GM18526 (cell line): ENCODE data around the gene TTYH3.

Experiments used
- POLR2A ChIP-seq: IDR thresholded peaks from 3 replicates; pipeline ENCODE4 v1.6.1; 2011; ENCODE audit not compliant: insufficient read length; ENCODE audit errors: extremely low read depth

TTYH3 gene

DNA sequence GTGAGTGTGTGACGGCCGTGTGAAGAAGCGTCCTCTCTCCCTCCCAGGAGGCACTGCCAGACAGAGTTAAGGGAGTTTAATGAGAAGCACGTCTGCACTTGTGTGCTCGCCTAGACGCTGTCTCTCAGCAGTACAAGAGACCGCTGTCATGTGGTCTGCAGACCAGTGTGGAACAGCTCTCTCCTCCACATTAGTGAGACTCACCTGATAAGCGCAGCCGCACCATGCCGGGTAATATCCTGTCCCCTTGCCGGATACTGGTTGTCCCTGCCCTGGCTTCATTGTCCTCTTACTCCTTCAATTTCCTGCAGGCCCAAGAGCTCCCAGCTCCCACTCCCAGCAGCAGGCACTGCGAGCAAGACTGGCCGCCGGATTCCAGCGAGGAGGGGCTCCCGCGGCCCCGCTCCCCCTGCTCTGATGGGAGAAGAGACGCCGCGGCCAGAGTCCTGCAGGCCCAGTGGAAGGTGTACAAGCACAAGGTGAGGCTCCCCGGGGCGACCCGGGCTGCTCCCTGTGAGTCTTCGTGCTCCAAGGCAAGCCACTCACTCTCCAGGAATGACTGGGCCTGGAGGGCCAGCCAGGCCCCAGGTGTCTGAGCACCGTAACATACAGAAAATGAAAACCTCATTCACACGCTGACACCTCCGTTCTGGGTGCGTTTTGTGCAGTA is 33.5 kb upstream of the TTYH3 start:
- no peak for TF ChIP-seq POLR2A

DNA sequence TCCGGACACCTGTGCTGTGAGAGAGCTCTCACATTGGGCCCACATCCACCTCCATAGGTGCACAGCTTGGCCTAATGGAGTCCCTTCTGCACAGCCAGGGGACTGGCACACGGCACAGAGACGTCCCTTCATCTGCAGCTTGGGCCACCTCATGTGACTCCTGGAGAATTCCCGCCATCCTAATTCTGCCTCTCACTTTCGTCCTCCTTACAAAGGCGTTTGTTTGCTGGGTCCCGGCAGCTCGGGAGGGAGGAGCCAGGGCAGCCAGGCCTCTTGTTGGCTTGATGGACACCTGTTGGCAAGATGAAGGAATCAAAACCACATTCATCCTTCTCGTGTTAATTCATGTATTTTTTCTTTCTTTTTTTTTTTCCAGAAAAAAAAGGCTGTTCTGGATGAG is 30.7 kb upstream of the TTYH3 start:
- no peak for TF ChIP-seq POLR2A

DNA sequence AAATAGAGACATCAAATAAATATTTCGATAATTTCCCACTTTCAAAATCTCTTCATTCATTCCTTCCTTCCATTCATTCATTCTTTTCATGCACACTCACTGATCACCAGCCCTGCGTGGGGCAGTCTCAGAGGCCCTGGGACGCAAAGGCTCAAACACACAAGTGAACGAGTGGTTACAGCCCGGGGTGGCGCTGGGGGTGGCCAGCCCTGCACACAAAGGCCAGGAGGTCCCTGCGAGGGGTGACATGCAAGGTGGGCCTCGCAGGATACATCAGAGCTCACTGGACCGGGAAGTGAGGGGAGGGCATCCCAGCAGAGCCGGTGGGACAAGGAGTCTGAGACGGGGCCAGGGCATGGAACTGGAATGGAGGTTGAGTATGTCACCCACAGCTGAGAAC is 29.9 kb upstream of the TTYH3 start:
- no peak for TF ChIP-seq POLR2A

DNA sequence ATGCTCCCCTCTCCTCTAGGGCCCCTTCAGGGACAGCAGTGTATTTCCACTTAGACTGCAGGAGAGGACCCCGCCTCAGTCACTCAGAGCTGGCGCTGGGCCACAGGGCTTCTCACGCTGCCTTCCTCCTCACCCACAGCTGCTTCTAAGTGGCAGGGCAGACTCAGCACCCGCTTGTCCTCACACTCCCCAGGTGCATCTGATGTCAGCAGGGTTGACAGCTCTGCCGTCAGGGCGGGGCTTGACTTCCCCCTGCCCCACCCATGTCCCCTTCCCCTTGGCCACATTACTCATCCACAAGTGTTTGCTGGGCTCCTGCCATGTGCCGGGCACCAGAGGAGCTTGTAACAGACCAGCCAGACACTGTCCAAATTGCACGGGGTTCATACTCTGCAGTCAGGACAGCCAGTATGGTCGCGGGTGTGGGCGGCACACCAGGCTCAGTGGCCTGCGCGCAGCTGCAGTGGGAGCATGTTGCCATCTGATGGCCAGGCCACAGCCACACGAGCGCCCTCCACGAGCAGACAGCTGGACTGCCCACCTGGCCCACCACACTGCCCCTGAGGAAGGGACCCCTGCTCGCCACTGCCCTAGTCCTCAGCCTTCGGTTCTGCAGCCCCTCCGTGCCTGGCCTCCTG is 29.3 kb upstream of the TTYH3 start:
- TF ChIP-seq POLR2A, result no peak

DNA sequence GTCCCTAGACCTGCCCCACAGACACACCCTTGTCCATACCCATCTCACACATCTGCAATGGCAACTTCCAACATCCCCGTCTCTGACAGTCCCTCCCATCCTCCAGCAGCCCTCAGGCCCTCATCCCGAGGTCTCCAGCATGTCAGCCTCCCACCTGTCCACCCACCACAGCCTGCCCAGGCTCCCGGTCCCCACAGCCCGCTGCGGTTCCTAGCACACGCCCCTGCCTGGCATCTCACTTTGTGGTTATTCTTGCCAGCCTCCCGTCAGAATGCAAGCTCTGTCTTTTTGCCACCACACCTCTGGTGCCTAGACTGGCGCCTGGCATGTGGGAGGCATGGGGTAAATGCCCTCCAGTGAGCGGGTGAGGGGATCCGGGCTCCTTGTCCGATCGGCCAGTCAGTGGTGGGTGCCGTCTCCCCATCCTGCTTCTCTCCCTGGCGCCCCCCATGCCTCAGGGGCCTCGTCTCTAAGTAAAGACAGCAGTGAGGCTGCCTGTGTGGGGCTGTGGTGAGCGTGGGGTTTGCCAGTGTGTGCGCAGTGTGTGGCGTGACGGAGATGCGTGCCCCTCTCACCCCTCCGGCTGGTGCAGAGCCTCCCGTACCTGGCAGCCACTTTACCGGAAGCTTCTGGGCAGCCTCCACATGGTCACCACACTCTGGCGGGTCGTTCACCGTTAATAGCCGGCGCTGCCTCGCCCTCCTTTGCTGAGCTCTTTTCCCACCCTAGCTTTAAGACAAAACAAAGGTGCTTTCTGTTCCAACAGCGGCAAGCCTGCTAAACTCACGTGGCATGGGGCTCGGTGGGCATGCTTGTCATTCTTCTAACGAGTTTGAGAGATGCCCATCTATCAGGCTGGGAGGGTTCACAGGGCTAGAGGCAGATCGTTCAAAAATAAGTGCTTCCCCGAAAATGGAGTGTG is 28.5 kb upstream of the TTYH3 start:
- no peak for TF ChIP-seq POLR2A

DNA sequence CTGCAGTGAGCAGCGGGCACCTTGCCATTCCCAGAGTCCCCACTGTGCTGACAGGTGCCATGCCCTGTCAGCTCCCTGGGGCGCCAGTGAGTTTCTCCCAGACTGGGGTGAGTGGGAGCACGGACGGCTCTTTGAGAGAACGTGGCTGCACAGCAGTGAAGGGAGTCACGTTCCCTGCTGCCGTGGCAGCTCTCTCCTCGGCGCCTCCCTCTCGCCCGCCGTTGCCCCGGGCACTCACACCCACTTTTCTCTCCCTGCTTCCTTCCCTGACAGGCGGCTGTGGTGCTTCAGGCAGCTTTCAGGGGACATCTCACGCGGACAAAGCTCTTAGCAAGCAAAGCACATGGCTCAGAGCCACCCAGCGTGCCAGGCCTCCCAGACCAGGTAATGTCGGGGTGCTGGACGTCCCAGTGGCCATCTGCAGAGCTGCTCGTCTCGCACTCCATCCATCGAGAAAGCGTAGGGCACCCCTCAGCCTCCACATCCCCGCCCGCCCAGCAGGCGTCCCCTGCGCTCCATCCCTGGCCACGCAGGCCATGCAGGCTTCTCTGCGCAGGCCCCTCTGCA is 27.1 kb upstream of the TTYH3 start:
- TF ChIP-seq POLR2A, result no peak

DNA sequence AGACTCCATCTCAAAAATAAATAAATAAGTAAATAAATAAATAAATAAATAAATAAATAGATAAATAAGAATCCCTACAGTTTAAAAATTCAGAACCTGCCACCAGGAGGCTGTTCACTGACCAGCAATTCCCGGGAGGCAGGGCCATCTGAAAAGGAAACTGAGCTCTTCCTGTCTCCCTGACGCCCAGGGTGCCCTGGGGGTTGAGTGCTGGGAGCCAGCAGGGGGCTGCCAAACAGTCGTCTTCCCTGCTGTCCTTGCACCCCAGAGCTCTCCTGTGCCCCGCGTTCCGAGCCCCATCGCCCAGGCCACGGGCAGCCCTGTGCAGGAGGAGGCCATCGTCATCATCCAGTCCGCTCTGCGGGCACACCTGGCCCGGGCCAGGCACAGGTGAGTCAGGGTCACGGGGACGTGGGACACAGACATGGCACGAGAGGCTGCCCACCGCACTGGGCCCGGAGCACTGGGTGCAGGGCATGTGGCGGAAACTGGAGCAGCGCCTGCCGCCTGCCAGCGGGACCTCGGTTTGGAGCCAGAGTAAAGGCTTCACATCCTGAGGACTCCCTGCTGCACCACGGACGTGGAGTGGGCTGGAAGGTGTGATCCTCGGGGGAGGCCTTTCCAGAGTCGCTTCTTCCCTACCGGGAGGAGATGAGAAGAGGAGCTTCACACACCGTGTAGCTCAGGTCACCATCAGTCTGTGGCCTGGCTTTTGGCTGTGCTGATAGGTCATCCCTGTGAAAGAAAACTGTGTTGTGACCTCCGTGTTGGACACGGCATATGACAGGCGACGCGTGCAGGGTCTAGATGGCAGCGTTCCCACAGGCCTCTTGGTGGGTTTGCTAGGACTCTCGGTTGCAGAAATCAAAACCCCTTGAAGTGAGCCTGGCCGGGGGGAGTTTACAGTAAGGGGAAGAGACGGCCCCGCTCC is 25.9 kb upstream of the TTYH3 start:
- TF ChIP-seq POLR2A, result no peak

DNA sequence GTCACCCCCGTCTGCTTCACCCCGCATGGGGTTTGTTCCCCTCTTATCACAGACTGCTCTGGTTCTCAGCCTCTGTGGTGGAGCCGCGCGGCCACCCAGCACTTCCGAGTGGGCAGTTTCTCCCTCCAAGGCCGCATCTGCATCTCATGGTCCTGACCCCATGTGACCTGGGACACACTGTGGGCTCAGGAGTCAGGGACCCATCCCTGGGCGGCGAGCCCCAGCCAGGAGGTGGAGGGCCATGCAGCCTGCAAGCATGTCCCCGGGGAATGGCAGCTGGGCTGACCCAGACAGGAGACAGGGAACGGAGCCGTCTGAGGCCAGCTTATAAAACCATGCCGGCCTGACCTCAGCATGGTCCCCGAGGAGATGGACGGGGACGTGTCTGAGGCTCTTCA is 25.2 kb upstream of the TTYH3 start:
- TF ChIP-seq POLR2A, result no peak

DNA sequence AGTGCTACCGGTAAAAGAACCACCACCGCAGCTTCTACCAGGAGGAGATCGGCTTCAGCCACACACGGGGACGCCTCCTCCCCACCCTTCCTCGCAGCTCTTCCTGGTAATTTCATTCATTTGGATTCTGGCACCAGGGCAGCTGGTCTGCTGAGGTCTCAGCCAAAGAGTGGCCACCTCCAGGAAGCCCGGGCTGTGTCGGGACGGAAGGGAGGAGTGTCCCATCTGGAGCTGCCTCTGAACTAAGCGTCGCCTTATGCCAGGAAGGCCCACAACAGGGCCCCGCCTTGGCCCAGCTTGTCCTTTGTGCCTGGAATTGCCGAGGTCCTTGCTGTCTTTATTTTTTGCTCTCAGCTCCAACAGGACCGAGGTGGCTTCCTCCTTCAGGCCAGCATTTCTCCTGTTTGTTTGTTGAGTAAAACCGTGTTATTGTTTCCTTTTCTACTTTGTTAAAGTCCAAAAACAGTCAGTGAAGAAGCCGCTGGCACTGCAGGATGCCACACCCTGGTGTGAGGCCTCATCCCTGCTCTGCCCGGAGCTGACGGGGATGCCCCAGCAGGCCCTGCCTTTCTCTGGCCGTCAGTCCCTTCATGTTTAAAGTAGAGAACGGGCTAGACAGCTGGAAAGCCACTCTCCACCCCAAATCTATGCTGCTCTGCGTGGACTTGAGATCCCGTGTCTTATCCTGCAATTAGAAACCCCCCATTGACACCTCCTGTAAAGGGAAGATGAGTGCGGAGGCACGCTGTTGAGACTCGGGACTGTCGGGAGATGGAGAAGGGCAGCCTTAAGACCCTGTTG is 24.5 kb upstream of the TTYH3 start:
- TF ChIP-seq POLR2A, result no peak

DNA sequence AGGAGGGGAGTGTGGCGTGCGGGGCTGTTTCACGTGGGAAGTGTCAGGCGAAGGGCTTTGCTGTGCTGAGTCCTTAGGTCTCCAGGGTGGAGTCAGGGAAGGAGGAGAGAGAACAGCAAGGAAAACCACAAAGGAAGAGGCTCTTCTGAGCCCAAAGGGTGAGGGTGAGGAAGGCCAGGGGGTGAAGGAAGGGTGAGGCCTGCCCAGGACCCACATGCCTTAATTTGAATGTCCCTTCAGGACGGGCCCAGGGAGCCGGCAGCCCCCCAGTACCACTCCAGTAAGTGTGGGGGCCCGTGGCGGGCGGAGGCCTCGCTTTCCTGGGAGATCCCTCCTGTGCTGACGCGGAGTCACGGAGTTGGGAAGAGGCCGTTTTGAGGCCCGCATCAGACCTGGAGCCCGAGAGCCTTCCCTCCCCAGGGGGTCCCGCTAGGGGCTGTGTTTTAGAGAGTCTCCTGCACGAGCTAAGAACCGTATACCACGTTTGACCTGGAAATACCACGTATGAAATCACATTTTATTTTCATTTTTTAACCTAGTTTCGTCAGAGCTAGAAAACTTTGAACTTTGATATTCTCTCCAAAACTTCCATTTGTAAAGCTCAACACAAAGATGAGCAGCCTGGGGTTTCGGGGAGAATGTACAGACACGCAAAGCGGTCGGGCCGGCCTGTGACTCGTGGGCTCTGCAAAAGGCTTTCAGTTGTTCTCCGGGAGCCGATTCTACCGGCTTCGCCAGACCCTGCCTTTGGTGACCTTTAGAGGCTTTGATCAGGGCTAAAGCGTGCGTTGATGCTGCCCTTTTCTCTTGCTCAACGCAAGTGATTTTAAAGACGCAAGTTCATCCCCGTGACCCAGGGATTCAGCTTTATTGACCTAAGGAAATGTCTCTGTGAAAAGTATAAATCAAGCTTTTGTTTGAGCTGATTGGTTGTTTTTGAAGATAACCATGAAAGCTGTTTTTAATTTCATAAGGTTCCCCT is 23.6 kb upstream of the TTYH3 start:
- no peak for TF ChIP-seq POLR2A

DNA sequence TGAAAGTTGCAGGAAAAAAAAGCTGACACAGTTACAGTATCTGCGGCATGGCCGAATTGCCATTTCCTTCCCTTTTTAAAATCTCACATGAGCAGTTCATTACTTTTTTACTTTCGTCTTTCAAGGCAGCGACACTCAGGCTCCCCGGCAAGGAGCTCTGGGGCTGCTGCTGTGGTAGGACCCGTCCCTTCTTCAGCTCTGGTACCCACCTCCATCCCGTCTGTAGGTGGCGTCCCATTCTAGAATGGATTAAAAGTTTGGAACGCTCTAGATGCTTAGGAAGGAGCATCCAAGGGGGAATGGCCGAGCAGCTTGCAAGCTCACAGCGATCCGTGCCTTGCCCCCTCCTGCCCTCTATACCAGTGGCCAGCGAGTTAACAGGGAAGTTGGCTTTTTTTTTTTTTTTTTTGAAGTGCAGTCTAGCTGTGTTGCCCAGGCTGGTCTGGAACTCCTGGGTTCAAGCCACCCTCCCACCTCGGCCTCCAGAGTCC is 22.8 kb upstream of the TTYH3 start:
- no peak for TF ChIP-seq POLR2A

DNA sequence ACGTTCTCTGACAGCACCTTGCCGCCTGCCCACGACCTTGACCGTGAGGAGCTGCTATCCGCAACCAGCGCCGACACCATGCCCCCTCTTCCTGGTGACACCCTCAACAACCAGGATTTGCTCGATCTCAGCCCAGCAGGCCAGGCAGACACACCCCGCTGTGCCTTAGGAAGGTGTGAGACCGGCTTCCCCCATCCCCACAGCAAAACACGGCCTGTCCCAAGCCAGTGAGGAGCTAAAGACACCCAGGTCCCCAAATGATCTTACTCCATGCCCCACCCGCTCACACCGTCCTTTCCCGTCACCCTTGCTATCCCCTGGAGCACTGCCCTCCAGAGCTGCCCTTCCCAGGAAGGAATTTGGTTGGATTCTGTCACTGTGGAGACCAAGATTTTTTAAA is 21.3 kb upstream of the TTYH3 start:
- no peak for TF ChIP-seq POLR2A

DNA sequence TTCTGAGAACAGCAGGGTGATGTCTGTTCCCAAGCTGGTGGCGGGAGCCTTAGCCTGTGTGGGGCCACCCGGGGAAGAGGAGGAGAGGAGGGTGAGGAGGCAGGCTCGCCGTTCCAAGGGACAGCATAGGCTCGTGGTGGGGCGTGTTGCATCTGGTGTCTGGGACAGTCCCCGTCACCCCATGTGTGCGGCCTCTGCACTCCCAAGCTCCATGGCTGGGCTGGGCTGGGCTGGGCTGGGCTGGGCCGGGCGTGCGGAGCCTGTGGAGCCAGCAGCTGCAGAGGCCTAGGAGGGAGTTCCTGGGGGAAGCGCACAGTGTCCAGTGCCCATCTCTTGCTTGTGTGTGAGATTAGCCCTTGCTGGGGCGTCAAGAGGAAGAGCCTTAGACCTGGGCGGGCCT is 20.9 kb upstream of the TTYH3 start:
- no peak for TF ChIP-seq POLR2A
